Activated CD8-positive, alpha-beta memory T cell treated with anti-CD3 and anti-CD28 coated beads, Interleukin-2, amount 50 U/mL, for 24 hours (primary cell): ENCODE data around the gene TAF5L.
"Not testable (repeated sequence)": the region's sequence is repeated elsewhere in the genome, so short reads cannot be mapped to it uniquely, and the experiment has no call there.

ENCODE experiments used
- DNase-seq: peaks from one replicate; pipeline ENCODE4 v3.0.0-alpha.2; 2020; ENCODE audit errors: extremely low read depth

Gene TAF5L

DNA sequence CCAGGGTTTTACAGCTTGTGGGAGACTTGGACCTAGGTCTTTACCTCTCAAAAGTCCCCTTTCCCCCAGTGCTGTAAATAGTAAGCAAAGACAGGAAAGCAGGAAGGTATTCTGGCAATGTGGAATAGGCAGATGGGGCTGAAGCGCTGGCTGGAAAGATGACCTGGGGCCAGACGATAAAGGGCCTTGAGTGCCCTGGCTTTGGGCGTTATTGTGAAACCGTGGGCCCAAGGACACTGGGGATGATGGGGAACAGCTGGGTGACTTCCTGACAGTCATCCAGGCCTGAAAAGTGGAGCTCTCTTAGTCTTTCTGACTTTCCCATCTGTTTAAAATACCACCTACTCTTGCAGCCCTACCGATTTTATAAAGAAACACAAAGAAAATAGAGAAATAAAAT, 16.5 kb upstream of the TAF5L start:
- no peak for DNase-seq

DNA sequence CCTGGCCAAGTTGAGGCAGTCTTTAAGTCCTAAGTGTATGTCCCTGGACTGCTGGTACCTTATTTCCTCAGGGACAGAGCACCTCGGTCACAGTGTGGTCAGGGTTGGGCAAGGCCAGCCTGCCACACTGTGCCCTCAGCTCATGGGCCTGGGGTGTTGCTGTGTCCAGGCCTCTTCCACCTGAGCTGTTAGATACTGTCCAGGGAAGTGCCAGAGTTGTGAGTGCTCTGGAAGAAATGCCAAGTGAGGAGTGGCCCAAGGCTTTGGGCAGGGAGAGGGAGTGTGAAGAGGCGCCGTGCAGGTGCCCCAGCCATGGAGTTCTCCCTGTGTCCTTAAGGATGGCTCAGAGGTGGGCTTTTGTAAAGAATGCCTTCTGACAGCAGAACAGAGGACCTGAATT, 15.4 kb upstream of the TAF5L start:
- no peak for DNase-seq

DNA sequence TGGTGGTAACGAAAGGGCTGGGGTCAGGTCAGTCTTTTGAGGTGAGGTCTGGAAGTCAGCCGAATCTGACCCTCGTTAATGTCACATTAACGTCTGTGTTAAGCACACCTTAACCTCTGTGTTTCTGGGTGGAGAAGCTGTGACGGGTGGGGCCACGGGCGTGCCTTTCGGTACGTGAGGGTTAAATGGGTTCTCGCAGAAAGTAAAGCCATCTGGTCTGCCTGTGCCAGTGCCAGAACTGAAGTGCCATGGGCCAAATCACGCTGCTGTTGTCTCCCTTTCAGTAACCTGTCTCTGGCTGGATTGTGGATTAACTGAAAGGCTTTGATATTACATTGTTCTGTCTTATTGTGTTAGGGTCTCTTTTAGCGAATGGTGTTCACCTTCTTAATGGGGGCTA, 14.5 kb upstream of the TAF5L start:
- DNase-seq, result no peak

DNA sequence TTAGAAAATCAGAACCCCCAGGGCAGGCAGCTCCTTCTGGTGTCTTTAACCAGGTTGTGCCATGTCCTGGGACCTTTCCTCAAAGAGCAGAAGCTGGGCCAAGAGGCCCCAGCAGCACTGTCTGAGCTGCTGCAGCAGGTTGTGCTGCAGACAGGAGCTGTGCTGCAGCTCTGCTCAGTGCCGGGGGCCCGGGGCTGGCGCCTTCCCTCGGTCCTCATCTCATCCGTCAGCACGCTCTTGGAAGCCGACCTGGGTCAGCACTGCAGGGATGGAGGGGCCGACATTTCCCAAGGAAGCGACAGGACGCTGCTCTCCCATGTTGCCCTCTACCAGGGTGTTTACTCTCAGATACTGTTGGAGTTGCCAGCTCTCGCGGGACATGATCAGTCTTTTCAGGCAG, 11.8 kb upstream of the TAF5L start:
- DNase-seq, result no peak

DNA sequence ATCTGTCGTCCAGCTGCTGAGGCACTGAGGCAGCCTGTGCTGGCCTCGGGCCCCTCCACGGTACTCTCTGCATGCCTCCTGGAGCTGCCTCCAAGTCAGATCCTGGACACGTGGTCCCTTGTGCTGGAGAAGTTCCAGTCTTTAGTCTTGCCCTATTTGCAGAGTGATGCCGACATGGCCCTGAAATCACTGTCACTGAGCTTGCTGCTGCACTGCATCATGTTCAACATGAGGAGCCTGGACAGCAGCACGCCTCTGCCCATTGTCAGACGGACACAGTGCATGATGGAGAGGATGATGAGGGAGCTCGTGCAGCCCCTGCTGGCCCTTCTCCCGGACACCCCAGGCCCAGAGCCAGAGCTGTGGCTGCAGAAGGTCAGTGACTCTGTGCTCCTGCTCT, 10.1 kb upstream of the TAF5L start:
- DNase-seq, result no peak

DNA sequence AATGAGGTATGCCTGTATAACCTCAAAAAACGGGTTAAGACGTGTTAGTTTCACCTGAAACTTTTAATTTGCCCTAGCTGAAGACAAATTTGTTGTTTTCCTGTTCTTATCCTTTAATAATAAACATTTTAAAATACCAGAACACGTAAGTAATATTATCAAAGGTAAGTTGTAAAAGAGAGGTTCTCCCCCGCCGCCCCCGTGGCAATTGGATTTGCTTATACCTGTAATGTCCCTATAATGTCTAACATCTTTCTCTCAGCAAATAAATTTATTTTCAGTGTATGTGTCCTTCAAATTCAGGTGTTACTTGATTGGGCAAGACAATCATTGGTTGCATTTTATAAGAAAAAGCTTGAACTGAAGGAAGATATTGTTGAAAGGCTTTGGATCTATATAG, 6.0 kb upstream of the TAF5L start:
- DNase-seq, result no peak

DNA sequence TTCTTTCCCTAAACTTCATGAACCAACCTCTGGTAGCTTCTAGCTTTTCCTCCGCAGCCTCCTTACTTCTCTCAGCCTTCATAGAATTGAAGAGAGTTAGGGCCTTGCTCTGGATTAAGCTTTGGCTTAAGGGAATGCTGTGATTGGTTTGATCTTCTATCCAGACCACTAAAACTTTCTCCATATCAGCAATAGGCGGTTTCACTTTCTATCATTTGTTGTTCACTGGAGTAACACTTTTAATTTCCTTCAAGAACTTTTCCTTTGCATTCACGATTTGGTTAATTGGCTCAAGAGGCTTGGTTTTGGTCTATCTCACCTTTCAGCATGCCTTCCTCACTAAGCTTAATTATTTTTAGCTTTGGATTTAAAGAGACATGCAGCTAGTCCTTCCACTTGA, 5.2 kb upstream of the TAF5L start:
- no peak for DNase-seq

DNA sequence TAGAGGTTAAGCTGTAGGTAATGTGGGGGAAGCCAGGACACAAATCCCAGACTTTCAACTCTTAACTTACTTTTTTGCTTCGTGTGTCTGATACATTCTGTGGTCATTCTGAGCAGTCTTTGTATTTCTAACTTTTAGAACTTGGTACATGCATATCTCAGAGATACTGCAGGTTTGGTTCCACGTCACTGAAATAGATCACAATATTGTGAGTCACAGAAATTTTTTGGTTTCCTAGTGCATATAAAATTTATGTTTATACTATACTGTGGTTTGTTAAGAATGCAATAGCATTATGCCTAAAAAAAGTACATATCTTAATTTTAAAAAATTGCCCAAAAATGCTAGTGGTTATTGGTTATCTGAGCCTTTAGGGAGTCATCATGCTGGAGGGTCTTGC, 3.3 kb upstream of the TAF5L start:
- DNase-seq, result no peak

DNA sequence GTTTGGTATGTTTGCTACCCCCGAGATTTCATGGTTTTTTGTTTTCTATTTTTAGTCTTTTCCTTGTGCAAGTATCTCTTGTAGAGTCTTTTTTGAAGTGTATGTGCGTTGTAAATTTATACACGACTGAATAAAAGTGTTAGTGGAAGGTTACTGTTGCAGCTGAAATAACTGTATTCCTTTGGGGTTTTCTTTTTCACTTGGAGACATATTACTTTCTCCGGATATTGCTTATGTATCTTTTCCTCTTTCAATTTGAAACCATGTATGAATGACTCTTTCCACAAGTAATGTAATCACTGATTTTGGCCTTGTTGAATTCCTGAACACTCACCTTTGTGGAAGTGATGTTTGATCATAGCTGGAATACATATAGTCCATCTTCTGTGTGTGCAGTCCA, 1.1 kb upstream of the TAF5L start:
- DNase-seq, result no peak

DNA sequence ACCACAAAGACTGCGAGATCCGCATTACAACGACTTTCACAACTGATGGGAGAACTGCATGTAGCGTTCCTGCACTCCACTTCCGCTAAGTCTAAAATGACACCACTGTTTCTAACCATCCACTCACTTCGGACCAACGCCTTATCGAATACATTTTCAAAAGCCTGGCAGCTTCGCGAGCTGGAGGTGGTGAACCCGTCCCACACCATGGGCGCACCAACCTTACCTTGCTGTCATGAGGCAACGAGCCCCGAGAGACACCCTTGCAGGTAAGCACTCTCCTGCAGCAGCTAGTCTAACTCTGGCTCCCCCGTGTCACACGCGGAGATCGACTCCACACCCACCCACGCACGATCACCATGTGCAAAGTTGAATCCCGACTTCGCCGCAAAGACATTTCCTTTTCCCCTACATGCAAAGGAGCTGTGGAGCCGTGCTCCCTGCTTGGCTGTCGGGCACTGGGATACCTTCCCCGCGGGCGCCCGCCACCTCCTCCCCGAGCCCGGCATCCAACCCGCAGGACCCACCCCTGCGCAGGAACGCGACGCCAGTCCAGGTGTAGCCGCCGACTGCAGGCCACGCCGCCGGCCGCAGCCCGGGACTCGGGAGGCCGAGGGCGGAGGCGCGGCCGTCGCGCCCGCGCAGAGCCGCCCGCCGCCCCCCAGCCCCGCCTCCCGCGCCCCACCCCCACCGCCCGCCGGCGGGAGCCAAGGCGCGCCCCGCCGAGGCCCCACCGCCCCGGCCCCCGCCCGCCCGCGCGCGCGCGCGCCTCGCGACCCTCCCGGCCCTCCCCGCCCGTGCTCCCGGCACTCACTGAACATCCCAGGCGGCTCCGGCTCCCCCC, 629 bp downstream of the TAF5L start:
- DNase-seq, result peak; percentile 13

DNA sequence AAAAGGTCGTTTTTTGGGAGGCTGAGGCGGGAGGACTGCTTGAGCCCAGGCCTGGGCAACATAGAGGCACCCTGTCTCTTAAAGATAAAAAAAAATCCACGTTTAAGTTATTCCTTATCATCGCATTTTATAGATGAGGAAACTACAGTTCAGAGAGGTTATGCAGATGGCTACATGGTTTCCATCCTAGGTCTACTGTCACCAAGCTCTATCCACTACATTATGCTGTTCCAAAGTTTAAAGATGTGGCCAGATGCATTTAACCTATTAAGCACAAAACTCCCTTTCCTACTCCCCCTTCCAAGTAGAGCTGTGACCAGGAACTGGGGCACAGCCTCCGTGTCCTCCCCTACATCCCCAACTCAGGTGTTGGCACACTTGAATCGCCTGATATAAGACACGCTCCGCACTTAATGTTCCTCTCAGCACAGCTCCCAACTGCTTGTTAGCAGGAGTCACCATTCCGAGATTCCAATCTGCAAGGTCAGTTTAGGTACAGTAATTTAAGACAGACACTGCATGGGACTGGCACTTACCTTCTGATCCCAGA, 1.3 kb downstream of the TAF5L start:
- no peak for DNase-seq

DNA sequence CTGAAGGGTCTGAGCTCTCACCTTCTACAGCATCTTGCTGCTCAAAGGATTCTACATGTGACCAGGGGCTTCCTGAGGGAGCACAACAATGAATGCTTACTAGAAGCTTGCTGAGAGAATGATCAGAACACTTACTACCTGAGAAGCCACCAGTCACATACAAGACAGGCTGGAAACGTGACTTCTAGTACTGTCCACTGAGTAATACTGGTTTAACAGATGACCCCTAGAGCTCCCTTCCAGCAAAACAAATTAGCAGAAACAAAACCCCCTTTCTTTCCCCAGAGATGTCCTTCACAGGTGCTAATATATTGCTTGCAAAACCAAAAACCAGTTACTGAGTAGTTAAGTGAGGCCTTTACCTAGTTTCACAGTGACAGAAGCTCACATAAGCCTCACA, 2.1 kb downstream of the TAF5L start:
- DNase-seq, result no peak

DNA sequence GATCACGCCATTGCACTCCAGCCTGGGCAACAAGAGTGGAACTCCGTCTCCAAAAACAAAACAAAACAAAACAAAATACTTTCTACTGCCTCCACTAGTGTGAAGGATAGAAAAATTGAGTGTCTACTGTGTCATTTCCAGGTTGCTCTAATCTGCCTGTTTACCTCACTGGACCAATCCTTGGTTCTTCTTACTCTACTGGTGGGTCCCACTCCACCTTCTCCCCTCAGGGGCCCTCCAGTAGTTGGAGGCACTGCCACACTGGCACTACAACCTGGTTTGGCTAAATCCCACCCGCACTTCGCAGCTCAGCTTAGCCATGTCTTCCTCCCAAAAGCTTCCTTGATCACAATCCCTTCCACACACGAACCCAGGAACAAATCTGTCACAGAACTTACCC, 2.7 kb downstream of the TAF5L start:
- DNase-seq, result no peak

DNA sequence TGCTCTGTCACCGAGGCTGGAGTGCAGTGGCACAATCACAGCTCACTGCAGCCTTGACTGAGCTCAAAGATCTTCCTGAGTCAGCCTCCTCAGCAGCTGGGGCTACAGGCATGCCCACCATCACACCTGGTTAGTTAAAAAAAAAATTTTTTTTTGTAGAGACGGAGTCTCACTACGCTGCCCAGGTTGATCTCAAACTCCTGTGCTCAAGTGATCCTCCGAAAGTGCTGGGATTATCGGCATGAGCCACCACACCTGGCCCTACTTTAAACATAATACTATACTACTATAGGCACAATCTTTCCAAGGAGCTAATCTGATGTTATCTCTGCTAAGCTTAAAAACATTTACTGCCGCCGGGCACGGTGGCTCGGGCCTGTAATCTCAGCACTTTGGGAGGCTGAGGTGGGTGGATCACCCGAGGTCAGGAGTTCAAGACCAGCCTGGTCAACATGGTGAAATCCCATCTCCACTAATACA, 3.2 kb downstream of the TAF5L start:
- not testable (repeated sequence) for DNase-seq

DNA sequence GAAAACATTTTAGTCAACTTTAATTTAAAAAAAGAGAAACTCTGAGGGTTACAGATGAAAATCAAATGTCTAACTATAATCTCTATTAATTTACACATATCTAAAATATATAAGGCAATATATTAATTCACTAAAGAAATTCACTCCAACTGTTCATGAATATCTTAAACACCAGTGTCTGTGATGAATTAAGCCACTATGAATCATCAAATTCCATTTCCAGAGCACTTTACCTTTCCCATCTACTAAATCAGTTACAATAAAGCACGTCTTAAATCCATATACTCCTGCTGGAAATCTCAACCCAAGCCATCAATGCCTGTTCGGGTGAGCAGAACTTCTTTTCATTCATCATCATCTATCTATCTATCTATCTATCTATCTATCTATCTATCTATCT, 4.3 kb downstream of the TAF5L start:
- DNase-seq, result no peak

DNA sequence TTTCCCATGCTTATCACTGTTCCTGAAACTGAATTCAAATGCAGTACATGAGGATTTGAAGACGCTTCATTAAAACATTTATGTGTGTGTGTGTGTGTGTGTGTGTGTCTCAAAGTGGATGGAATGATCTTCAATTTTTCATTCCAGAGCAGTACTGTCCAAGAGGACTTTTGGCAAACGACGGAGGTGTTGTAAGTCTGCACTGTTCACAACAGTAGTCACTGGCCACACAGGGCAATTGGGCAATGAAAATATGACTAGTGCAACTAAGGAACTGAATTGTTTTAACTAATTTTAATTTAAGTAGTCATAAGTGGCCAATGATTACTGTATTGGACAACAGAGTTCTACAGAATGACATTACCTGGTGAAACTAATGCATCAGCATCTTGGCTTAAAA, 5.0 kb downstream of the TAF5L start:
- DNase-seq, result no peak

DNA sequence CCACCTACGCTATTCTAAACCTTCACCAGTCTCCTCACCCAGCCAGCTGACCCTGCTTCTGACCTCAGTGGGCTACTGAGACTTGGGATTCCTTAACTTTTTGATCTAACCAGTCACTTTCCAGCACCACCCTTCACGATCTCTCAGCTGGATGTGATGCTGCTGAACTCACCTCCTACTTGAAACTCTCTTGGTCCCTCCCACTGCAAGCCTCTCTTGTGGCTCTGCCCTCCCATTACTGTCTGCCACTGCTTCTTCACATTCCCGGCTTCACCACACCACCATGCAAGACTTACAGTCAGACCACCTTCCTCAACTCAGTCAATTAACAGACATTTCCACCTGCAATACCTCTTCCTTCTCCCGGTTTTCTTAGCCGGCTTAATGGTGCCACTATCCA, 6.3 kb downstream of the TAF5L start:
- DNase-seq, result no peak

DNA sequence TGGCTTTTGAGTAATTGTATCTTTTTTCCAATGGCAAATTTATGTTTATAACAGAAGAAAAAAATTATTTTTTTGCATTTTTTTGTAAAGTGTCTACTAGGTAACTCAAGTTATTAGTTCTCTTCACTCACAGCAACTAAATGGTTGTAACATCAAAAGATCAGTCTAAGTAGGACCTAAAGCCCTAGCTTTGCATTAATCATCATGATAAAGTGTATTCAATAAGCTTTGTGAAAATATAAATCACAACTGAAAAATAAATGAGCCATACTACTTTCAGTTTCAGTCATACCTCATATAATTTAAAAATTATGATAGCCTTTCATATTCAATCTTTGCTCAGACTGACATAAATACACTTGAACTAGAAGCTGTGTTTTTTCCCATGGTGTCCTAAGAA, 6.9 kb downstream of the TAF5L start:
- DNase-seq, result no peak

DNA sequence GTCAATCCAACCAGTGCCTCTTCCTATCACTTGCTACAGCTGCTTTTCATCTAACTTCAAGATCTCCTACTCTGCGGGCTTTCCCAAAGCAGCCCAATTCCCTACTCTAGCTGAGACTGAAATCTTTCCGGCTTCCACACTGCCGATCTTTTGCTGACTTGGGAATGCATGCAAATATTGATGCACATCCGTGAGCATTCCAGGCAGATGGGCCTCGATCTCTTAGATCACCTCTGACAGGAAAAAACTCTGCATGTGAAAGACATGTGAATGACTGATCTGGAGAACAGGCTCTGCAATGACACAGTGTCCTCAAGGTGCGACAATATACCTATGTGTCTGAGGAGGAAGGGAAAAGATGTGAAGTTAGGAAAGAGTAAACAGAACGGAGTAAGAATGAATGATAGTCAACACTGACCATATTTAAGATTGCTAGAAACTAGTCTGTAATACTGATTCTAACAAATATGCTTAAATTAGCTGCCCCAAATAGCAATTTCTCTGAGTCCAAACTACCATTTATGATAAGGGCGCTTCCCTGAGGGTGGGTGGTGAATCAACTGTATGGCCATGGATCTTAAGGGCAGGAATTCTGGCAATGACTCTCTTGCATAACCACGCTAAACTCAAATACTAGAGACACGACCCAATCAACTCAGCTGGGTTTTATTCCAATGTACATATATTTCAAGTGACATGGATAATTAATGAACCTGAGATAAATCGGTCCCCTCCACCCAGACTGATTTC, 8.4 kb downstream of the TAF5L start:
- DNase-seq, result no peak

DNA sequence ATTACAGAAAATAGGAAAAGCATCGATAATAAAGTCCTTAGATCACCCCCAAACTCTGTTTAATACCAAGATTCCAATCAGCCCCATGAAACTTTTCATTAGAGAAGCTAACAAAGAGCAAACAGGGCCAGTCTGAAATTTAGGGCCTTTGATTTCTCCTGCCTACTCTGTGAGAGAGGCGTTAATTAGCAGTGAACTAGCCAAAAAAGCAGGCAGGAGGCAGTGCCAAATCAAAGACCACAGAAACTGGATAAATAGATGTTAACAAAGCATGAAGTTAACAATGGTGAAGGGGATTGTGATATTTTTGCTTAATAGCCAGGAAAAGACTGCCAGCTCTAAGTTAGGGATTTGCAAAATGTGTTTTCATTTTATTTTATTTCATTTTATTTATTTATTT, 11.2 kb downstream of the TAF5L start:
- no peak for DNase-seq

DNA sequence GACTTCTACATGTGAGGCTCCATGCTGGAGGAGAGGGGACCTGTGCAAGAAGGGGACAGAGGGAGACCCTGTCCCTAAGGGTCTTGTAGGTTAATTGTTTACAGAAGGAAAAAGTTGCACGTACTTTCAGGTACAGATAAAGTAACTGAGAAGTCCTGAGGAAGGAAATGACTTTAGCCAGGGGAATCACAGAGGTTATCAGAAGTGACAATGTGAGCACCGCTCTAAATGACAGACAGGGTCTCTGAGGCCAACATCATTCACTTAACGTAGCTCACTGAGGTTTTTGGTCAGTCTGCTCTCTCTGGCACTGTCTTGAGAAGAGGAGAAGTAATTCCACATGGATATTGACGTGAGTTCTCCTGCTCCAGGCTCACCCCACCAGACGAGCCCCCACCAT, 12.0 kb downstream of the TAF5L start:
- no peak for DNase-seq

DNA sequence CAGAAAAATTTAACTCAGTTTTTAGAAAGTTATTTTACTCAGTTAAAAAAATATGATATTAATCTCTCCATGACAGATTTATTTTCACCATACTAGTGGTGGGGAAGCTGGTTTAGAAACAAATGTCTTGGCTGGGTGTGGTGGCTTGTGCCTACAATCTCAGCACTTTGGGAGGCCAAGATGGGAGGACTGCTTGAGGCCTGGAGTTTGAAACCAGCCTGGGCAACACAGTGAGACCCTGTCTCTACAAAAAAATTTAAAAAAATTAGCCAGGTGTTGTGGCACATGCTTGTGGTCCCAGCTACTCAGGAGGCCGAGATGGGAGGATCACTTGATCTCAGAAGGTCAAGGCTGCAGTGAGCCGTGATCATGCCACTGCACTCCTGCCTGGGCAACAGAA, 17.3 kb downstream of the TAF5L start:
- DNase-seq, result no peak

DNA sequence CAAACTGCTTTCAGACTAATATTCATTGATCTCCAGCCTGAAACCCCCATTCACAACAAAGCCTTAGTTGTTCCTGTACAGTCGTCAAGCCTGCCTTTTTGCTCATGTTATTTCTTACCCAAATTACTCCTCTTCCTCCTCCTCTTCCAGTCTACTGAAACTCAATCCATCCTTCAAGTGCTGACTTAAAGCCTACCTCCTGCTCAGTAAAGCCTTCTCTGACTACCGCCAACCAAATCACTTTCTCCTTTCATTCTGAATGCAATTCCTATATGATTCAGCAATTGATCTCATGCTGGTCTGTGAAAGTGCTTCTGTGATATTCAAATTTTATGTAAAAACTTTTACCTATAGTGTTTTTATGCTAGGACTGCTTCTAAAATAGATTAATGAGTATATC, 18.6 kb downstream of the TAF5L start:
- no peak for DNase-seq
